OCI-LY3 (cell line): Measurements from ENCODE around the gene HIBCH.

Experiments
- EZH2phosphoT487 ChIP-seq: fragments of 200-600 bp; shearing (Covaris generic); IDR thresholded peaks from 2 replicates; pipeline ENCODE4 v1.6.1; 2018; ENCODE audit warnings: antibody characterized with exemption, mixed run types, low read depth
- TF ChIP-seq, protein P1 (sequence below): fragments of 200-600, 300-600 bp; sonication (generic); IDR thresholded peaks from 2 replicates; pipeline ENCODE4 v1.5.1; 2014; ENCODE audit warnings: antibody characterized with exemption, low read length, low read depth

- TF ChIP-seq, protein P1, sequence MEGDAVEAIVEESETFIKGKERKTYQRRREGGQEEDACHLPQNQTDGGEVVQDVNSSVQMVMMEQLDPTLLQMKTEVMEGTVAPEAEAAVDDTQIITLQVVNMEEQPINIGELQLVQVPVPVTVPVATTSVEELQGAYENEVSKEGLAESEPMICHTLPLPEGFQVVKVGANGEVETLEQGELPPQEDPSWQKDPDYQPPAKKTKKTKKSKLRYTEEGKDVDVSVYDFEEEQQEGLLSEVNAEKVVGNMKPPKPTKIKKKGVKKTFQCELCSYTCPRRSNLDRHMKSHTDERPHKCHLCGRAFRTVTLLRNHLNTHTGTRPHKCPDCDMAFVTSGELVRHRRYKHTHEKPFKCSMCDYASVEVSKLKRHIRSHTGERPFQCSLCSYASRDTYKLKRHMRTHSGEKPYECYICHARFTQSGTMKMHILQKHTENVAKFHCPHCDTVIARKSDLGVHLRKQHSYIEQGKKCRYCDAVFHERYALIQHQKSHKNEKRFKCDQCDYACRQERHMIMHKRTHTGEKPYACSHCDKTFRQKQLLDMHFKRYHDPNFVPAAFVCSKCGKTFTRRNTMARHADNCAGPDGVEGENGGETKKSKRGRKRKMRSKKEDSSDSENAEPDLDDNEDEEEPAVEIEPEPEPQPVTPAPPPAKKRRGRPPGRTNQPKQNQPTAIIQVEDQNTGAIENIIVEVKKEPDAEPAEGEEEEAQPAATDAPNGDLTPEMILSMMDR: no peak
- no peak for TF ChIP-seq EZH2phosphoT487
These were observed 1.1 kb upstream of the HIBCH start for GRCh38 chr2:190320696-190321095.
